Neural cell (in vitro differentiated cells): Measurements from ENCODE around the gene RSPH9. TPM values are rescaled to one million over a fixed set of nuclear protein-coding genes. Genes with fewer than 3 reads are reported as not detected.

Experiments
- H2AFZ ChIP-seq: fragments of 200-600, 300-800 bp; sonication (generic), shearing (Covaris generic); 2 replicates; pipeline ENCODE4 v1.6.0; 2014; ENCODE audit warnings: low read depth, mild to moderate bottlenecking, antibody characterized with exemption, low read length, moderate library complexity
- H3F3A ChIP-seq: fragments of 200-600 bp; shearing (Covaris generic); 2 replicates; pipeline ENCODE4 v1.6.1; 2016; ENCODE audit warnings: mild to moderate bottlenecking, moderate library complexity, mixed read lengths, antibody characterized with exemption, low read length; ENCODE audit not compliant: insufficient read depth, poor library complexity, severe bottlenecking
- H3K27ac ChIP-seq: fragments of 200-600, 300-800 bp; sonication (generic), shearing (Covaris generic); 2 replicates; pipeline ENCODE4 v1.5.1; 2014; ENCODE audit warnings: mild to moderate bottlenecking, low read length, moderate library complexity
- H3K27me3 ChIP-seq: fragments of 300-800, 200-600 bp; sonication (generic), shearing (Covaris generic); 2 replicates; pipeline ENCODE4 v1.6.0; 2014; ENCODE audit warnings: mild to moderate bottlenecking, low read depth, low read length, moderate library complexity; ENCODE audit not compliant: insufficient read depth
- H3K36me3 ChIP-seq: fragments of 300-800, 200-600 bp; sonication (generic), shearing (Covaris generic); 2 replicates; pipeline ENCODE4 v1.5.1; 2014; ENCODE audit warnings: mild to moderate bottlenecking, antibody characterized with exemption, low read length, moderate library complexity; ENCODE audit not compliant: insufficient read depth
- H3K4me2 ChIP-seq: fragments of 300-800, 200-600 bp; sonication (generic), shearing (Covaris generic); 2 replicates; pipeline ENCODE4 v1.6.0; 2014; ENCODE audit warnings: mild to moderate bottlenecking, low read length
- H3K4me3 ChIP-seq: fragments of 300-800, 200-600 bp; sonication (generic), shearing (Covaris generic); 2 replicates; pipeline ENCODE4 v1.5.1; 2014; ENCODE audit warnings: mild to moderate bottlenecking, low read length, moderate library complexity
- H3K79me2 ChIP-seq: fragments of 200-600 bp; shearing (Covaris generic); replicated peaks from 2 replicates; pipeline ENCODE4 v1.6.0; 2014; ENCODE audit warnings: mild to moderate bottlenecking, low read length, moderate library complexity; ENCODE audit not compliant: insufficient read depth
- H3K9ac ChIP-seq: fragments of 300-800, 200-600 bp; sonication (generic), shearing (Covaris generic); 2 replicates; pipeline ENCODE4 v1.6.1; 2016; ENCODE audit warnings: mild to moderate bottlenecking, low read length, mixed read lengths
- H3K9me2 ChIP-seq: fragments of 200-600 bp; shearing (Covaris generic); 2 replicates; pipeline ENCODE4 v1.6.1; 2016; ENCODE audit warnings: mild to moderate bottlenecking, low read length, mixed read lengths; ENCODE audit not compliant: insufficient read depth
- H3K9me3 ChIP-seq: fragments of 200-600, 300-800 bp; sonication (generic), shearing (Covaris generic); 2 replicates; pipeline ENCODE4 v1.6.1; 2016; ENCODE audit warnings: mild to moderate bottlenecking, mixed run types, low read length, moderate library complexity, mixed read lengths
- H4K20me1 ChIP-seq: fragments of 200-600 bp; shearing (Covaris generic); 2 replicates; pipeline ENCODE4 v1.6.1; 2016; ENCODE audit warnings: mild to moderate bottlenecking, mixed run types; ENCODE audit not compliant: insufficient read depth
- CTCF ChIP-seq: fragments of 450-650 bp; IDR thresholded peaks from 2 replicates; pipeline ENCODE4 v1.5.1; 2014; ENCODE audit warnings: antibody characterized with exemption, mild to moderate bottlenecking, moderate library complexity; ENCODE audit not compliant: poor library complexity, severe bottlenecking
- EP300 ChIP-seq: fragments of 450-650 bp; conservative IDR thresholded peaks from 2 replicates; pipeline ENCODE4 v1.6.1; 2014; ENCODE audit warnings: antibody characterized with exemption, mild to moderate bottlenecking, moderate library complexity; ENCODE audit not compliant: poor library complexity, severe bottlenecking
- EZH2 ChIP-seq: fragments of 200-600, 300-800 bp; shearing (Covaris generic), sonication (generic); IDR thresholded peaks from 2 replicates; pipeline ENCODE4 v1.6.1; 2014; ENCODE audit warnings: antibody characterized with exemption, low read length, borderline replicate concordance, mild to moderate bottlenecking; ENCODE audit not compliant: insufficient read depth, poor library complexity, severe bottlenecking
- MXI1 ChIP-seq: fragments of 450-650 bp; conservative IDR thresholded peaks from 2 replicates; pipeline ENCODE4 v1.6.1; 2014; ENCODE audit warnings: antibody characterized with exemption, mild to moderate bottlenecking; ENCODE audit not compliant: poor library complexity, severe bottlenecking
- POLR2AphosphoS5 ChIP-seq: IDR thresholded peaks from 2 replicates; pipeline ENCODE4 v1.6.1; 2012
- RAD21 ChIP-seq: fragments of 450-650 bp; conservative IDR thresholded peaks from 2 replicates; pipeline ENCODE4 v1.6.1; 2014; ENCODE audit warnings: antibody characterized with exemption, mild to moderate bottlenecking, moderate library complexity
- REST ChIP-seq: IDR thresholded peaks from 2 replicates; pipeline ENCODE4 v1.6.1; 2012; ENCODE audit warnings: borderline replicate concordance
- SMC3 ChIP-seq: fragments of 450-650 bp; conservative IDR thresholded peaks from 2 replicates; pipeline ENCODE4 v1.6.1; 2014; ENCODE audit warnings: antibody characterized with exemption, mild to moderate bottlenecking, moderate library complexity; ENCODE audit not compliant: poor library complexity
- TAF1 ChIP-seq: IDR thresholded peaks from 2 replicates; pipeline ENCODE4 v1.6.1; 2012; ENCODE audit warnings: low read depth
- polyA plus RNA-seq: library from polyadenylated mRNA; depleted of rRNA; stranded (reverse); fragments of >200 nt; gene quantifications from 2 replicates; pipeline ENCODE4 v1.2.3, GENCODE V29; 2014

RSPH9 gene
- polyA plus RNA-seq, 1 donor from 2014 or later = 0.88 TPM

DNA sequence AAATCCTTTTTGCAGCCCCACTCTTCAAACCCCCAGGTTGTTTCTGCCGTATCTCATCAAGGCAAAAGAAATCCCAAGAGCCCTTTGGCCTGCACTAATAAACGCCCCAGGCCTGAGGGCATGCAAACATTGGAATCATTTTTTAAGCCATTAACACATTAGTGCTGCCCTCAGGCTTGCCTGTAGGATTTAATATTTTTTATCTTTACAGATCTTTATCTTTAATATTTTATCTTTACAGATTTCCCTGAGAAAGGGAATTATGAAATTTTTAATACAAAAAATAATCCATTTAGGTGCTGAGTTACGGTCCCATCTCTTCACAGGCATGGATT is 30.5 kb upstream of the RSPH9 start:
- Histone ChIP-seq H3K4me3 (no peak overlapping the region), H3K36me3 (no peaks in the 10 kb centered on the region), H3F3A (no peaks in the 10 kb centered on the region), H3K9me2 (no peaks in the 10 kb centered on the region), H3K4me2 (no peak overlapping the region), H3K9ac (no peak overlapping the region), H3K9me3 (no peaks in the 10 kb centered on the region), H2AFZ (no peak overlapping the region), H4K20me1 (no peaks in the 10 kb centered on the region), H3K27me3 (no peaks in the 10 kb centered on the region), H3K79me2 (no peaks in the 10 kb centered on the region), H3K27ac (no peak overlapping the region)
- TF ChIP-seq REST (no peak), TAF1 (no peak), CTCF (no peak), EP300 (no peak), RAD21 (no peak), MXI1 (no peak)

- no peak overlapping the region for H3K4me3 ChIP-seq
- no peaks in the 10 kb centered on the region for H3K79me2 ChIP-seq
- H3K36me3 ChIP-seq = no peaks in the 10 kb centered on the region
- H3K27ac ChIP-seq = no peak overlapping the region
- H3K4me2 ChIP-seq = no peak overlapping the region
- no peaks in the 10 kb centered on the region for H3F3A ChIP-seq
- no peak overlapping the region for H2AFZ ChIP-seq
- TF ChIP-seq CTCF (no peak), TAF1 (no peak), EZH2 (no peak), REST (no peak), POLR2AphosphoS5 (no peak), MXI1 (no peak), RAD21 (no peak), SMC3 (no peak), EP300 (no peak)
- no peak overlapping the region for H3K9ac ChIP-seq
- H4K20me1 ChIP-seq = no peaks in the 10 kb centered on the region
- no peaks in the 10 kb centered on the region for H3K9me3 ChIP-seq
- H3K27me3 ChIP-seq = no peaks in the 10 kb centered on the region
- H3K9me2 ChIP-seq = no peaks in the 10 kb centered on the region
Measured at GRCh38 chr6:43616725-43617472, 27.9 kb upstream of the RSPH9 start.
